Femur (tissue), 1 donor: ENCODE results near the gene HOXD11.
A peak's percentile ranks its signal among the peaks of the same experiment; 100 is the strongest.

ENCODE experiments used
- DNase-seq: peaks from one replicate; pipeline ENCODE4 v3.0.0-alpha.2; 2017

Gene HOXD11

DNA sequence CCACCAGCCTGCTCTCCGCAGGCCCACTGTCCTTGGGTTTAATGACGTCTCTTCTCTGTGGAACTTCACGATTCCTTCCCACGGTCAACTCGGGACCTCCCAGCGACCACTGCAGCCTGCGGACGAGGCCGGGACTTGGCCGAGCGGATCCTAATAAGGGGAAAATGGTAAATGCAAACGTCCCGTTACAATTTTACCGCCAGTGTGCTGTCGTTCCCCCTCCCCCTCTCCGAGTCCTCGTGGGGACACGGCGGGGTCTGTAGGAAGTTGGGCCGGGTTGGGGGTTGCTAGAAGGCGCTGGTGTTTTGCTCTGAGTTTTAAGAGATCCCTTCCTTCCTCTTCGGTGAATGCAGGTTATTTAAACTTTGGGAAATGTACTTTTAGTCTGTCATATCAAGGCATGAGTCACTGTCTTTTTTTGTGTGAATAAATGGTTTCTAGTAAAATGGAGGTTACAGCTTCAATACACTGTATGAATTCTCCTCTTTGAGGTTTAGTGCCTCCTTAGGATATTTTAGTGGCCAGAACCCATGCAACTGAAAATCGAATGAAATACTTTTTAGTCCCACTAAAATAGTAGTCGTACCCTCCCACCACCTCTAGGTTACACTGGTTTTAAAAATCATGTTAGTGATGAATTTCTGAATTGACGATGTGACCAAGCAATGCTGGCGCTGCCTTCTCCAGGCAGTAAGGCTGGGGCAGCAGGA, 2.3 kb downstream of the HOXD11 start:
- DNase-seq, result no peak

DNA sequence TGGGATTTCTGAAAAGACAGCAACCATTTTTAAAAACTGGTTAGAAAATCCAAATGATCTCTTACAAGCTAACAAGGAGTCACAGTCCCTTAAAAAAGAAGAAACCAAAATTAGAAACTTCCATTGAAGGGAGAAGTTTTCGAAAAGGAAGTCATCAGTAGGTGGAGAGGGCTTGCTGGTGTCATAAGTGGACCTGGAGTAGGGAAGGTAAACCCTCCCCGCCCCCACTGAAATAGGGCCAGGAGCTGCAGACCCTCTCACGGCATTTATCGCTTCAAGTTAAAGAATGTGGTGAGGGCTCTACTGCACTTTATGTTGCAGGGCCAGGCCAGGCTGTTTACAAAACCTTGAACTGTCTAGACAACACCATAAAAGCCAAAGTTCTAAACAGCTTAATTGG, 2.9 kb downstream of the HOXD11 start:
- DNase-seq, result no peak

DNA sequence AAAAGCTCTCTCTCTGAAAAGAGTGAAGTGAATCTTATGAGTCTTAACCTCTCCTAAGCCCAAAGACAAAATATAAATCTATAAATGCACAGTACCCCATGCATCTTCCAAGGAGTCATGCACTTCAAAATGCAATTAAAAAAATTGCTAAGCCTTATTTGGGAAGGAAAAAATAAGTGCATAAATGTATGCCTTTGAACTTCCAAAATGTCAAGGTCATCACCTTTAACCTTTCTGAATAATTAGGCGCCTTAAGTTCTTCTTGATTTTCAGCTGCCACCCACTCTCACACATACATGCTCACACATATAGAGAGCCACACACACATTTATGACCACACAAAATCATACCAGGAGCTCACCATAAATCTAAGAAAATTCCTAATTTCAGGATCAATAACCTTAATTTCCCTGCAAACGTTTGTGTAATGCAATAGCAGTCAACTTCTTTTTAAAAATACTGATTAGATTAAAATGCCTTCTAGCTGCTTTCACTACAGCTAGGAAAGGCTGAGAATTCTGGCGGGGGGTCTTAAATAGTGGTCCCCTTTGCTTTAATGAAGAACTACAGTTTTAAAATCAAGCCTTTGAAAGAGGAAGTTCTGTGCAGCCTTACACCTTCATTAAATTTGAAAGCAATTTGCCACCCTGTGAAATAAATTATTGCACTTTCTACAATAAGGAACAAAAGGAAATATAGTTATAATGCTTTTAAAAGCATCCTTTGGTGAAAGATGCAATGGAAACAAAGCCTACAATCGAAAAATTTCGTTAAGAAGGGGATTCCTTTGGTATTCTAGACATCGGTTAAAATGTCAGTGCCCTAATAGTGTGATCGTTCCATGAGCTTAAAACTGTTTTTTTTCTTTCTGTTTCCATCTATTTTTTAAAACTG, 3.6 kb downstream of the HOXD11 start:
- DNase-seq, result no peak

DNA sequence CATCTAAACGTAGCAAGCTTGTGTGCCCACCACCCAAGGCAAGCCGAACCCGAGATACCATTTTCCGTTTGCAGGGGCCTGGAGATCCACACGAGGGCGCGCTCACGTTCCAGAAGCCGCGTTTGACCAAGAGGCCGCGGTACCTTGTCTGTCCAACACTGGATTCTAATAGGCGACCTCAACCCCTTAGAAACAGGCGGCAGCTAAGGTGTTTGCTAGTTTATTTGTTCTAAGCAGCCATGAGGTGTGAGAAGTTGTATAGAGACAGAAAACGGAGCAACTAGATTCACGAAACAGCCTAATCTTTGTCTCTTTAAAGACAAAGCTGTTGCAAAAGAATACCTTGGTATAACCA, 4.2 kb downstream of the HOXD11 start:
- DNase-seq, result peak; percentile 85

DNA sequence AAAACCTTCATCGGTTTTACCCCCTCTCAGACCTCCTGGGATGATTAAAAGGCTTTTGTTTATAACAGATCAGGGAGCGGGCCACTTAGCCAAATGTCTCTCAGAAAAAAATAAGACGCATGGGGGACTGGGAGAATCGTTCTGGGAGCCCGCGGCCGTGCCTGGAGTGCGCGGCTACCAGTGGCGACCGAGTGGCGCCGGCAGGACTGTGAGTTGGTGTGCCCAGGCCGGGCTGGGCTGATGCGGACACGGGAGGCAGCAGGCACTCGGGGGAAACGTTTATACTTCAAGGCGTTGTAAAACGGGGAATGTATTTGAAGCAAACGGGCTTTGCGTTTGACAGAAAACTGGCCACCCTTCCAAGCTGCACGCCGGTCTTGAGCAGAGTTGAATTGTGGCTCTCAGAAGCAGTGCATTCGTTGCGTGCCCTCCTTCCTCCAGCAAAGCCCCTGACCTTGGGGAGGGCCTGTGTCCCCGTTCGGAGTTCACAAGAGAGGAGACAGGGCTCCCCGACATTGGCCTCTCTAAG, 4.8 kb downstream of the HOXD11 start:
- DNase-seq, result no peak

DNA sequence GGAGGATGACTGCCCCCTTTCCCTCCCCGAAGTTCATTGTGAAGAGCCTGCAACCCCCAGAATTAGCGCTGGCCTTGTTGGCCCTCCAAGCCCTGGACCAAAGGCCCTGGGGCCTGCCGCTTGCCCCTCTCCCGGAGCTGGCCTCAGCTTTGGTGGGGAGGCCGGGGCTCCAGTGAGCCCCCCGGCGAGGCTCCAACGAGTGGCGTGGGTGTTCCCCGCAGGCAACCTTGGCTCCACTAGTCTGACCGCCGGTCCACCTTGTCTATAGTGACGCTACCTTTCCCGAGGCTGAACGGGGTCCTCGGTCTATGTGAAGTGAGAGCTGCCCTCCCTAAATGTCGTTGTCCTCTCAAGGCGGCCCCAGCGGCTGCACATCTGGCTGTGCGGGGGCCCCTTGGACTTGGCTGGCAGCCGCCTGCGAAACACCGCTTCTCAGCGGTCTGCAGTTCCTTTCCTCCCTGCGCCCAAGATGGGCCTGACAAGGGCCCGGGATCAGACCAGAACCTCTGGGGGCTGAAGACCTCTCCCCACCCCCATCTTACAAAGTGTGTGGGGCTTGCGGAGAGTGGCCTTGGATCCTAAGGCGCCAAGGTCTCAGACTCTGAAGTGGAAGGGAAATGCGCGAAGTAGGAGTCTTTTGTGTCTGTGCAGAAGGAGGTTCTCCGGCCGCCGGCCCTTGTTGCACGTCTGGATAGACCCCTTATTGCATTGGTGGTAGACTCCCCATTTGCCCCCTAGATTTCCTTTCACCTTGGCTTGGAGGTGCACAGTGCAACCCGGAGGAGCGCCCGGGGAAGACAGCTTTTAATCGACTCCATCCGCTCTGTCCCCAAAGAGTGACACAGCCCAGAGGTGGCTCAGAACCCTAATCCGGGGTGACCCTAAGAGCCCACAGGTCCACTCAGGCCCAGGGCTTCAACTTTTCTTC, 5.6 kb downstream of the HOXD11 start:
- no peak for DNase-seq

DNA sequence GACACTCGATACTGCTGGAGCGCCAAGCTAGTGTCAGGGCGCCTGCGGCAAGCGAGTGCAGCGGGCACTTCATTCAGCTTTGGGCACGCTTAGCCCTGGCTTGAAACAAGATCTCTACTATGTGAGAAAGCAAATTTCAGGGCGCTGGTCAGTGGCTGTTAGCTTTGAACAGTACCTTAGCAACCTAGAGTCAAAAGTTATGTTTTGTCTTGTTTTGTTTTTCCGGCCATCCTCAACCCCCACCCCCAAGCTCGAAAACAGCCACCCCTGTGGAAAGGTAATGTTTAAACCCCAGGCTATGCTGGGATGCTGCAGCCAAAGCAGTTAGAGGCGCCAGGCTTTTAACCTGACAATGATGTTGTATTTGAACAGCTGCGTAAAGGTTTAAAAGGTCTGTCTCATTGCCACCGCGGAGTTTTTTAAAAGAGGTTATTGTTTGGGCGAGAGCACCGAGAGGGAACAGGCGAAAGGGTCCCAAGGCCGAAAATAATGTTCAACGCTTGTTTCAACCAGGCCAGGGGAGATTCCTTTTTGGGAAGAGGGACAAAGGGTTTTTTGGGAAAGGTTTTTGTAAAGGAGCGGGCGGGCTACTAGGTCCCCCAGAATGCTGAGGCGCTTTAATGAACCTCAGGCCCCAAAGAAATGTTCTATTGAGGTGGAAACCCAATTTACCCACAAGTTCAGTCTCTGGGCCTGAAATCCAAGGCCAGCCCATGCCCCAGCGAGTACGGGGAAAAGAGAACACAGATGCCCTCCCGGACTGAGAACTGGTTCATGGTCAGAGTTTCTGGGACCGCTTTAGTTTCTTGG, 7.2 kb downstream of the HOXD11 start:
- DNase-seq, result no peak

DNA sequence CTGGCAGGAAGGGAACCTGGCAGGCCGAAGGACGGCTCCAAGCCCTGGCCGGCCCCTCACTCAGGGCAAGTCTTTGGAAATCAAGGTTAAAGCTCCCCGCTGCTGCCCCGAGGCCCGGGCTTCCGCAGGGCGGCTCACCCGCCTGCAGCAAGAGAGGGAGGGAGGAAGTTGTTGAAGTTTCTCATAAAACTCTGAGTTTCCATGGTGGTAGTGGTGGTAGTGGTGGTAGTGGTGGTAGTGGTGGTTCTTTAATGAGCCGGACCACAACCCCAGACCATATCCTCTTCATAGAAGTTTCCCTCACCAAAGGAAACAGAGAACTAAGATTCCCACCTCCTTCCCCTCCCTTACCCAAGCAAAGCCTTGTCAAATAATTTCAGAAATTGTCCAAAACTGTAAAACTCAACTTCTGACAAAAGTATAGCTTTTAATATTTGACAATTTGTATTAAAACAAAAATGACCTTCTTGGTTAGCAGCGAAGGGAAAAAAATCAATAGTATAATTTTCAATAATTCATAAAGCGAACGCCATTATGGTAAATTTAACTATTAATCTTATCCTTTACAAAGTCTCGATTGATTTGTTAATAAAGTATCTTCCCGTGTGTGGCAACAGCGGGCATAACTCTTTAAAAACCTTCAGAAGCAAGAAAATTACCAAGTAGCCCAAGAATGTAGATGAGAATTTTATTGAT, 8.0 kb downstream of the HOXD11 start:
- DNase-seq, result no peak

DNA sequence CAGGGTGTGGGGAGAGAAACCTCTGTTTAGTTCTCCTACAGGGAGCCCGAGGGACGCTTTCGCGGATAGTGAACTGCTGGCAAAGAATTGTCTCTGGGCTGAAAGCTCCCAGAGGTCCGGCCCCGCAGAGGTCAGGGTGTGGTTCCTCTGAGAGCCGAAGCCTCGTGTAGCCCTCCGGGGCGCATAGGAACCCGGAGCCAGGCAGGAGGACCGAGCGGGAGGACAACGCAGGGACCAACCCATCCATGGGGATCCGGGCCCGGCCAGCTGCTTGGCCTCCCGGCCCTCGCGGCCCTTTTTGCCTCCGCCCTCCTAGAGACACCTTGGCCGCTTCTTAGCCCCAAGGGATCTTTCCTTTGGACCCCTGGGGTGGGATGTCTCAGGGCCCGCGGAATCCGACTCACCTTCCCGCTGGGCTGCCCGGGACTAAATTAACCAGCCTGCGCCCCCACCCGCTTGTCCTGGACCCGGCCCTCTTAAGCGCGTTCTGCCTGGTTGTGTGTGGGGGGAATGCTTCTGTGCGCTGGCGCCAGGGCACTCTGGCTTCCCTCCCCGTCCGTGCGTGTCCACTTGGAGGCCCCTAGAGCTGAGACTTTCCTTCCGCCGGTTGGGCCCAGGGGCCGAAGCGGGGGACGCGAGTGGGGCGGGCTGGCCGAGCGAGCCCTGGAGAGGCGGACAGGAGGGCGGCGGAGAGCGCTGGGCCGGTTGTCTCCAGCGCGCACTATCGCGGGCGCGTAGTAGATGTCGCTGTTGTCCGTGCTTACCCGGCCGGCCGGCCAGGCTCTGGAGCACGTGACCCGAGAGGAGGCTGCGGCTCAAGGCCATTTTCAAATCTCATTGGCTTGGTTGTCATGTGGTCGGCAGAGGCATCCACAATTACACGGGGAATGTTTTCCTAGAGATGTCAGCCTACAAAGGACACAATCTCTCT, 9.1 kb downstream of the HOXD11 start, which contains the start of gene HOXD10:
Gene HOXD10, plus strand, starts transcription at position 896 of the 931 bp plus-strand sequence. CDS start 56 bp downstream, outside the sequence.
- peak; percentile 87 for DNase-seq

DNA sequence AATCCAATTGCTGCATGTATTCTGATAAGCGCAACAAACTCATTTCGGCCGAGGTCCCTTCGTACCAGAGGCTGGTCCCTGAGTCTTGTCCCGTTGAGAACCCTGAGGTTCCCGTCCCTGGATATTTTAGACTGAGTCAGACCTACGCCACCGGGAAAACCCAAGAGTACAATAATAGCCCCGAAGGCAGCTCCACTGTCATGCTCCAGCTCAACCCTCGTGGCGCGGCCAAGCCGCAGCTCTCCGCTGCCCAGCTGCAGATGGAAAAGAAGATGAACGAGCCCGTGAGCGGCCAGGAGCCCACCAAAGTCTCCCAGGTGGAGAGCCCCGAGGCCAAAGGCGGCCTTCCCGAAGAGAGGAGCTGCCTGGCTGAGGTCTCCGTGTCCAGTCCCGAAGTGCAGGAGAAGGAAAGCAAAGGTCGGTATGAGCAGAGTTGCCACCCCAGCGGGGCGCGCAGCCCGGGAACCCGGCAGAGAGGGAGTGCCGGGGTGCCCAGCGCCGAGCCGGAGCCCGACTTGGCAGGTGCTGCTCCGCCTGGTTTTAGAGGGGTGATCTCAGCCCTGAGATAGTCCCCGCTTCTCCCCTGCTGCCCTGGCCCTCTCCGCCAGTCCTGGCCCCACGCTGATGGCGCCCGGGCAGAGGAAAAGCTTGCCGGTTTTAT, 10.2 kb downstream of the HOXD11 start:
- DNase-seq, result no peak

DNA sequence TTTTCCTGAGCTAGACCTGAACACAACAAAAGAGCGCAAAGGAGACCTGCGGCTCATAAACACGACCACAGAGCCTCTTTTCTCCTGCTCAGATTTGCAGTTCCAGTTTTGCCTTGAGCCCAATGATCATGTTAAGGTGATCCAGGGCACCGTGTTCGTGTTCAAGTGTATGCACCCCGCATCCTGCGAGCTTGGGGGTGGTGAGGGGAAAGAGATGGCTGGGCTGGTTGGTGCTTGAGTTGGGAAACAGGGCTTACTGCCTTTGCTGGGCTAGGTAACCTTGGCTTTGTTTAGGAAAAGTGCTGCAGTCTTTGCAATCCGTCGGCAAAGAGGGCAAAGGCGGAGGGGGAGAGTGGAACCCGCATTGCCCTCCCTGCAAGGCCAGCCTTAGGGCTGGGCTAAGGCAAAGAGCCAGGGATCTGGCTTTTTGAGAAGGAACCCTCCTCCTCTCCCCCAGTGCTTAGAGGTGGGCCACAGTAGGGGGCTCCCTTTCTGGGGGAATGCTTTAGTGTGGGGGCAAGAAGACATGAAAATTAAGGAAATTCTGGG, 10.8 kb downstream of the HOXD11 start:
- no peak for DNase-seq

DNA sequence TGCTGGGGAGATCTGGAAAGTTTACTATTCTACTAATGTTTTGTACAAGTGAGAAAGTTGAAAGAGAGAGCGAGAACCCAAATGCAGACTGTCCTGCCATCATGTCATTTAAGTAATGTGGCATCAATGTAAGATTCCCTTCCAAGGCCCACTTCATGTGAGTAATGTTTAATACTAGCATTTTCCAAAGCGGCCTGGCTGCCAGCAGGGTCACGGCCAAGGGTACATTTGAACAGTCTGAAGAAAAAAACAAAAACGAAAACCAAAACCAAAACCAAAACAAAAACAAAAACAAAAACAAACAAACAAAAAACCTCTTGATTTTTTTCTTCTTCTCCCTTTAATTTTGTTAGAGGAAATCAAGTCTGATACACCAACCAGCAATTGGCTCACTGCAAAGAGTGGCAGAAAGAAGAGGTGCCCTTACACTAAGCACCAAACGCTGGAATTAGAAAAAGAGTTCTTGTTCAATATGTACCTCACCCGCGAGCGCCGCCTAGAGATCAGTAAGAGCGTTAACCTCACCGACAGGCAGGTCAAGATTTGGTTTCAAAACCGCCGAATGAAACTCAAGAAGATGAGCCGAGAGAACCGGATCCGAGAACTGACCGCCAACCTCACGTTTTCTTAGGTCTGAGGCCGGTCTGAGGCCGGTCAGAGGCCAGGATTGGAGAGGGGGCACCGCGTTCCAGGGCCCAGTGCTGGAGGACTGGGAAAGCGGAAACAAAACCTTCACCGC, 11.7 kb downstream of the HOXD11 start:
- DNase-seq, result peak; percentile 42

DNA sequence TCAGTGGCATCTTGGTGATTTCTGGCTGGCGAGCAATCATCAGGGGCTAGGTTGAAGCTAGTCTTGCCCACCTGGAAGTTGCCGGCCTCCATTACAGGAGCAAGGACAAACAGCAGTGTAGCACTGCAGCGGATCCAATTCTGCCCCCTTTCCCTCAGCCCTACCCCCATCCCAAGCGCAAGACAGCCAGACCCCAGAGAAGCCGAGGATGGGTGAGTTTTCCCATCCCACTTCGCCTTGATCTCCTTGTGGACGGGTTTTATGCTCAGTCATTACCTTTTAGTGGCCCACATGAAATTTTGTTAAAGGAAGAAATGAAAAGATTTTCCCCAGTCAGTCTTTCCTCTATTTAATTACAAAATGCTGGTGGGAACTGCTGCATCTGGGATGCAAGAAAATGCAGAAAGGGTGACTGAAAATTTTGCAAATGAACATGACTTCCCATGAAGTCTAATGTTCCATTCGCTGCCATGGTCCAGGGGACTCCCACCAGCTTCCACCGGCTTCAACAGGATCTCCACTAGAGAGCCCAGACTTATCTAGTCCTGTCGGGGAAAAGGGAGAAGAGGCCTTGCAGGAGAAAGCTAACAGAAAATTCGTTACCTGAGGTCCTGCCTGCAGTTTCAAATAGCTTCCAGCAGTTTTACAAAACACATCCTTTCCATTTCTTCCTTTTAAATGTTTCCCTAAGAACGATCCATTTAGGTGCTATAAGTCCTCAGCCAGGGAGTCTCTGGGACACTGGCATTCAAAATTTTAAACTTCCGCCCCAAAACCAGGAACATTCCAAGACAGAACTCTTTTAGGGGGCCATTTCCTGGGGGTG, 13.5 kb downstream of the HOXD11 start:
- DNase-seq, result no peak

DNA sequence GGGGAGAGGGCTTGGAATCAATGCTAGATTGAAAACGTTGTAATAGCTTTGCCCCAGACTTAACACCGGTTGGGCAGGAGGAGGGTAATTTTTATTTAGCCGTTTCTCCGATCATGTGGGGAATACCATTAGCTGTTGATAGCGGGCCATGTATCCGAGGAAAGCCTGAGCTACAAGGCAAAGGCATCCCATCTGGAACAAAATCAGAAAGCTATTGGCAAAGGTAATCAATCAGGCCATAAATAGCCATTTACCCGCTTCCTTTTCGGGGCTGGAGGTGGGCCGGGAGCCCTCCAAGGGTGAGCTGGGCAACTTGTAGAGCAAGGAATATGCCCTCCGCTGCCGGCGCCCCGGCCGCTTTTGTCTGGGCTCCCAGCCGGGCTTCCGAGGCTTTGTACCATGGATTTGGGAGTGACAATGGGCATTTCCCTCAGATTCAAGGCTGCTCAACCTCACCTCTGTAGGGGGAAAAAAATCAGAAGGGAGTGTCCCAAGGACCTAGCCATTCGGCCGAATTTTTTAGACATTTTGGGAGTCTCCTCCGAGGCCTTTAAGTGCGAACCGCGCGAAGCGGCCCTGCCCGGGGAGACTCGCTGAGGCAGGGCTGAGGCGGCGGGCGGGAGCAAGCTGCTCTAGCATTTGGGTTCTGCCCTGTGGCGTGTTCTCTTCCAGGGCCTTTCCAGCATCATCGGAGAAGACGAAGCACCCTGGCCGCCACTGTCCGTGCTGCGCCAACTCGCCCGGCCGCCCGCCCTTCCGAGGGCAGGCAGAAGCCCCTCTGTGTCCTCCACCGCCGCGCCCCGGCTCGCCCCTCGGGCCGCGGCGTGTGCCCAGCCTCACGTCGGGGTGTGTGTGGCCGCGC, 14.3 kb downstream of the HOXD11 start:
- DNase-seq, result peak; percentile 28

DNA sequence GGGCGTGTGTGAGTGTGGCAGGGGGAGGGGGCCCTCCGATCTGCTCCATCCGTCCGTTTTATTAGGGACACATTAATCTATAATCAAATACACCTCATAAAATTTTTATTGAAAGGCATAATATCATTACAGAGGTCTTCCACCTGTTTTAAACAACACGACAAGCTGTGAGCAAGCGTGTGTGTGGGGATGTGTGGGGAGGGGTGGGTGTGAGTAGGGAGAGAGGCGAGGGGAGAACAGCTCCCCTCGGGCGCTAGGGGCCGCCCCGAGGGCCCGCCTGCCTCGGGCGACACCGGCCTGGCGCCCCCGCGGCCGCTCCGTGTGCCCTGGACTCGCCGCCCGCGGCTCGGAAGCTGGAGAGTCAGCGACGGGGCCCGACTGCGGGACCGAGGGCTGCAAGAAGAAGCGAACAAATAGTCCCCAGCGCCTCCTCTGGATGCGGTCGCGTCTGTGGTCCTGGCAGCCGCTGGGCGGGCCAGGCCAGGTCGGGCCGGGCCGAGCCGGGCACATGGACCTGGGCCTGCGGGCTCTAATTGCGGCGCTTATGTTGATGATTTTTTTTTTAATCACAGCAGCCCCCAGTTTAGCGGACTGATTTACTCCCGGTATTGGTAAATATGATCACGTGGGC, 15.1 kb downstream of the HOXD11 start:
- DNase-seq, result no peak
